ENCODE data around the gene C2CD2.

Gene C2CD2

GRCh38 chr21:41845310-41846032 lies 108.3 kb downstream of the C2CD2 start:
- no peak for DNase-seq (ENCODE audit: low read depth)

- no peak for DNase-seq (ENCODE audit: low read depth)
These were observed 110.2 kb downstream of the C2CD2 start for GRCh38 chr21:41843584-41843983.

GRCh38 chr21:41840880-41841279 lies 112.9 kb downstream of the C2CD2 start:
- no peak for DNase-seq (ENCODE audit: low read depth)

- DNase-seq (ENCODE audit: low read depth) = no peak
These were observed 114.3 kb downstream of the C2CD2 start for GRCh38 chr21:41839387-41840000.

GRCh38 chr21:41837756-41838297 lies 116.0 kb downstream of the C2CD2 start:
- DNase-seq (ENCODE audit: low read depth) = no peak

- no peak for DNase-seq (ENCODE audit: low read depth)
These were observed 117.4 kb downstream of the C2CD2 start for GRCh38 chr21:41836166-41837015.

GRCh38 chr21:41835711-41836154 lies 118.1 kb downstream of the C2CD2 start:
- DNase-seq (ENCODE audit: low read depth) = no peak
